ENCODE measurements around the gene KLK11. TPM values are rescaled to one million over a fixed set of nuclear protein-coding genes. Genes with fewer than 3 reads are reported as not detected.

The KLK11 gene
- not detected for total RNA-seq
- 0 reads per million in 2 donors for total RNA-seq

- no peaks in the 10 kb centered on the region for H3K9me3 ChIP-seq (ENCODE audit: control insufficient read depth, low read length, poor library complexity, severe bottlenecking)
- no peak for DNase-seq
- Mint-ChIP-seq H3K4me1 (peaks cover 4% of the 10 kb centered on the region), H3K4me3 (no peak within 1 kb of the TSS), H3K27ac (no peak within 1 kb of the TSS), H3K36me3 (ENCODE audit: low read depth) (peaks cover 8% of the 10 kb centered on the region), H3K27me3 (peaks cover 66% of the 10 kb centered on the region)
- ATAC-seq, result no peak
Measured at GRCh38 chr19:51026554-51026831, at the start of gene KLK11. KLK11 (minus strand) TSS chr19:51026616; CDS start chr19:51025631, 985 bp downstream.

GRCh38 chr19:51075998-51076397, 49.6 kb upstream of the KLK11 start:
- DNase-seq, result no peak
- ATAC-seq, result no peak
- Mint-ChIP-seq H3K4me3 (no peak overlapping the region), H3K4me1 (peaks cover 3% of the 10 kb centered on the region), H3K36me3 (ENCODE audit: low read depth) (peaks cover 5% of the 10 kb centered on the region), H3K27ac (no peak overlapping the region), H3K27me3 (peaks cover 13% of the 10 kb centered on the region)
- H3K9me3 ChIP-seq (ENCODE audit: control insufficient read depth, low read length, poor library complexity, severe bottlenecking), result no peaks in the 10 kb centered on the region

- no peak for DNase-seq
- H3K27ac Mint-ChIP-seq, result no peak overlapping the region
- no peak for ATAC-seq
Measured at GRCh38 chr19:51071095-51071405, 44.6 kb upstream of the KLK11 start.

GRCh38 chr19:51070334-51071094, 44.1 kb upstream of the KLK11 start:
- peaks cover 10% of the 10 kb centered on the region for H3K27me3 Mint-ChIP-seq
- H3K9me3 ChIP-seq (ENCODE audit: control insufficient read depth, low read length, poor library complexity, severe bottlenecking), result no peaks in the 10 kb centered on the region
- no peaks in the 10 kb centered on the region for H3K4me1 Mint-ChIP-seq
- DNase-seq (no peak), ATAC-seq (no peak)
- peaks cover 7% of the 10 kb centered on the region for H3K36me3 Mint-ChIP-seq (ENCODE audit: low read depth)
- H3K4me3 Mint-ChIP-seq, result no peak overlapping the region
- H3K27ac Mint-ChIP-seq, result no peak overlapping the region

More at GRCh38 chr19:51071095-51071405, 44.6 kb upstream of the KLK11 start:
- Mint-ChIP-seq H3K27me3 (peaks cover 7% of the 10 kb centered on the region), H3K36me3 (ENCODE audit: low read depth) (peaks cover 7% of the 10 kb centered on the region), H3K4me1 (no peaks in the 10 kb centered on the region), H3K4me3 (no peak overlapping the region)
- H3K9me3 ChIP-seq (ENCODE audit: control insufficient read depth, low read length, poor library complexity, severe bottlenecking), result no peaks in the 10 kb centered on the region

GRCh38 chr19:51066393-51067186, 40.2 kb upstream of the KLK11 start:
- H3K27ac Mint-ChIP-seq, result no peak overlapping the region
- no peak for ATAC-seq
- H3K4me3 Mint-ChIP-seq, result no peak overlapping the region
- no peak for DNase-seq
- peaks cover 15% of the 10 kb centered on the region for H3K27me3 Mint-ChIP-seq
- H3K9me3 ChIP-seq (ENCODE audit: control insufficient read depth, low read length, poor library complexity, severe bottlenecking), result no peaks in the 10 kb centered on the region
- H3K4me1 Mint-ChIP-seq, result no peaks in the 10 kb centered on the region
- H3K36me3 Mint-ChIP-seq (ENCODE audit: low read depth), result peaks cover 9% of the 10 kb centered on the region

GRCh38 chr19:51065221-51065960, 39.0 kb upstream of the KLK11 start:
- Mint-ChIP-seq H3K27me3 (peaks cover 15% of the 10 kb centered on the region), H3K4me1 (no peaks in the 10 kb centered on the region), H3K36me3 (ENCODE audit: low read depth) (peaks cover 9% of the 10 kb centered on the region), H3K27ac (no peak overlapping the region), H3K4me3 (peak overlapping the region; percentile 68)
- no peaks in the 10 kb centered on the region for H3K9me3 ChIP-seq (ENCODE audit: control insufficient read depth, low read length, poor library complexity, severe bottlenecking)
- ATAC-seq (no peak), DNase-seq (no peak)

GRCh38 chr19:51064534-51065220, 38.3 kb upstream of the KLK11 start, which contains the start of gene KLK13:
KLK13 (minus strand) TSS chr19:51065092; CDS start chr19:51065067, 25 bp downstream.
- Mint-ChIP-seq H3K27me3 (peaks cover 15% of the 10 kb centered on the region), H3K36me3 (ENCODE audit: low read depth) (peaks cover 9% of the 10 kb centered on the region), H3K27ac (no peak within 1 kb of the TSS), H3K4me3 (peak within 1 kb of the TSS; percentile 68), H3K4me1 (no peaks in the 10 kb centered on the region)
- no peak for ATAC-seq
- no peak for DNase-seq
- no peaks in the 10 kb centered on the region for H3K9me3 ChIP-seq (ENCODE audit: control insufficient read depth, low read length, poor library complexity, severe bottlenecking)

GRCh38 chr19:51063664-51064063, 37.2 kb upstream of the KLK11 start:
- Mint-ChIP-seq H3K27me3 (peaks cover 15% of the 10 kb centered on the region), H3K27ac (no peak overlapping the region), H3K36me3 (ENCODE audit: low read depth) (peaks cover 9% of the 10 kb centered on the region), H3K4me1 (no peaks in the 10 kb centered on the region), H3K4me3 (no peak overlapping the region)
- ATAC-seq (no peak), DNase-seq (no peak)
- H3K9me3 ChIP-seq (ENCODE audit: control insufficient read depth, low read length, poor library complexity, severe bottlenecking), result no peaks in the 10 kb centered on the region

- ATAC-seq (no peak), DNase-seq (no peak)
- no peaks in the 10 kb centered on the region for H3K9me3 ChIP-seq (ENCODE audit: control insufficient read depth, low read length, poor library complexity, severe bottlenecking)
- Mint-ChIP-seq H3K27ac (no peak overlapping the region), H3K4me1 (no peaks in the 10 kb centered on the region), H3K36me3 (ENCODE audit: low read depth) (peaks cover 2% of the 10 kb centered on the region), H3K27me3 (peaks cover 14% of the 10 kb centered on the region), H3K4me3 (no peak overlapping the region)
Measured at GRCh38 chr19:51060973-51061372, 34.6 kb upstream of the KLK11 start.

GRCh38 chr19:51060336-51060735, 33.9 kb upstream of the KLK11 start:
- no peaks in the 10 kb centered on the region for H3K9me3 ChIP-seq (ENCODE audit: control insufficient read depth, low read length, poor library complexity, severe bottlenecking)
- H3K36me3 Mint-ChIP-seq (ENCODE audit: low read depth), result peaks cover 5% of the 10 kb centered on the region
- no peak for ATAC-seq
- H3K27me3 Mint-ChIP-seq, result peaks cover 16% of the 10 kb centered on the region
- no peak overlapping the region for H3K27ac Mint-ChIP-seq
- H3K4me3 Mint-ChIP-seq, result no peak overlapping the region
- H3K4me1 Mint-ChIP-seq, result no peaks in the 10 kb centered on the region
- DNase-seq, result no peak

GRCh38 chr19:51059715-51060114, 33.3 kb upstream of the KLK11 start:
- no peaks in the 10 kb centered on the region for H3K9me3 ChIP-seq (ENCODE audit: control insufficient read depth, low read length, poor library complexity, severe bottlenecking)
- peaks cover 4% of the 10 kb centered on the region for H3K36me3 Mint-ChIP-seq (ENCODE audit: low read depth)
- no peak overlapping the region for H3K27ac Mint-ChIP-seq
- H3K27me3 Mint-ChIP-seq, result peaks cover 20% of the 10 kb centered on the region
- no peaks in the 10 kb centered on the region for H3K4me1 Mint-ChIP-seq
- H3K4me3 Mint-ChIP-seq, result no peak overlapping the region
- no peak for DNase-seq
- ATAC-seq, result no peak

- H3K4me1 Mint-ChIP-seq, result peaks cover 2% of the 10 kb centered on the region
- H3K27me3 Mint-ChIP-seq, result peaks cover 33% of the 10 kb centered on the region
- no peaks in the 10 kb centered on the region for H3K9me3 ChIP-seq (ENCODE audit: control insufficient read depth, low read length, poor library complexity, severe bottlenecking)
- no peak overlapping the region for H3K27ac Mint-ChIP-seq
- H3K36me3 Mint-ChIP-seq (ENCODE audit: low read depth), result peaks cover 7% of the 10 kb centered on the region
- ATAC-seq, result no peak
- no peak for DNase-seq
- no peak overlapping the region for H3K4me3 Mint-ChIP-seq
Measured at GRCh38 chr19:51055866-51056265, 29.4 kb upstream of the KLK11 start.

GRCh38 chr19:51047031-51047335, 20.6 kb upstream of the KLK11 start:
- Mint-ChIP-seq H3K36me3 (ENCODE audit: low read depth) (peaks cover 2% of the 10 kb centered on the region), H3K27ac (no peak overlapping the region)
- no peak for ATAC-seq

More at GRCh38 chr19:51047031-51047335, 20.6 kb upstream of the KLK11 start:
- peaks cover 3% of the 10 kb centered on the region for H3K9me3 ChIP-seq (ENCODE audit: control insufficient read depth, low read length, poor library complexity, severe bottlenecking)
- Mint-ChIP-seq H3K4me3 (no peak overlapping the region), H3K27me3 (peaks cover 30% of the 10 kb centered on the region), H3K4me1 (no peaks in the 10 kb centered on the region)
- no peak for DNase-seq

All from T-helper 17 cell (primary cell).